SKM-1 (cell line): ENCODE results near the gene ECD.

ENCODE experiments used
- DNase-seq: peaks from one replicate; lab custom pipeline; 2025; ENCODE audit not compliant: unreplicated experiment; lab: John Stamatoyannopoulos, UW

Gene ECD

DNA sequence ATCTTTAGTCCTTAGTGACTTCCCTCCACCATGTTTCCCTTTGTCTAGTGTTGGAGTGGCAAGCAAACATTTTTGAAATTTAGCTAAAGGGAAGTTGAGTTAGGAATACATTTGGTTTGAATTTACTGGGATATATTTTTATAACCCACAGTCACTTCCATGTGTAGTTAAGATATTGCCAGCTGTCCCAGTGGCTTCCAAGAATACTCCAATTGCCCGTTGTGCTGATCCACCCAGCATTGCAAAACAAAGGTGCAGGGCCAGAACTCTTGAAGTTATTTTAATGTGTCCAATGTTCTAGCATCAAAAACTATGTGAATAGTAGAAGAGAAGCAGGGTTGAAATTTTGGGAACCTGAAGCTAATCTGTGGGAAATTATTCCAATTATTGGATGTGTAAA lies 68.7 kb downstream of the ECD start:
- no peak for DNase-seq

DNA sequence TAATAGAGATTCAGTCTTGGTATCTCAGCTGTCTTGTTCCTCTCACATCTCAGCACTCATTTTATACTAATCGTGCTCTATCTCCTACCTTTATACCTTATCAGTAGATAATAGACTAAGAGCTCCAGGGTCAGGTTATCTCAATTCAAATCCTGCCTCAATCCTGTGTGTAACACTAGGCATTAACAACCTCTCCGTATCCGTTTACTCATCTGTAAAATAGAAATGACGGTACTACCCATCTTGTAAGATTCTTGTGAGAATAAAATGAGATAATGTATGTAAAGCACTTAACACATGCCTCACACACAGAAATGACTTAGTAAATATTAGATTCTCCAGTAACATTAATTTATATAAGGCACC lies 70.5 kb downstream of the ECD start:
- no peak for DNase-seq

DNA sequence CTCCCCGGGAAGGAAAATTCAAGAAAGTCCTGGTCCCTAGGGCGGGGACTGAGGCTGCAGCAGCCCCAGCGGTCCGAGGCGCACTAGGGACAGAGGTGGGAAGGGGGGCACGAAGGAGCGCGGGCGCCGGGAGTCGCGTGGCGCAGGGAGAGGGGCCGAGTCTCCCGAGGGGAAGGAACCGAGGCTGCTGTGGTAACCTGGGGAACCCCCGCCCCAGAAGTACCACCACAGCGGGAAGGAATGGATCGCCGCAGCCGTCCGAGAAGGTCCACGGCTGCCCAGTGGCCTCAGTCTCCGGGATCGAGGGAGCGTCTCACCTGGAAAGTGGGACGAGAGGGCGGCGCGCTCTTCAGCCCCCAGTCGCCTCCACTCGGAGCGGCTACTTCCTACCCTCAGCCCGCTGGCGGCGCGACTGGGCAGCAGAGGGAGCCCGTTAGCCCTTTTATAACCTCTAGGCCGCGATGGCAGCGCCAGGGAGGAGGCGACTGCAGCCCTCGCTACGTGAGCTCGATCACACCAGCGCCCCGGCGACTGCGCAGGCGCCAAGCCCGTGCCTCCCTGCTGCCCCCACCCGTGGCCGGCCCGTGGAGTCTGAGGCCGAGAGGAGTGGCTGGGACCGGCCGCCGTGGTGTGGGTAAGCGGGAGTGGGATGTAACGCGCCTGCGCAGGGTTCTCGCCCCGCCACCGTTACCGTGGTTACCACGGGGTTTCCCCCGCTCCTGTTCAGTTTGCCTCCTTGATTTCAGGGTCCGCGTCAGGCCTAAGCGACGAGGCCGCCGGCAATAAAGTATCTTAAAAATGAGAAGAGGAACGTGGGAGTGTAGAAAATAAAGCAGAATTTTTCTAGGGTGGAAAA lies 71.1 kb downstream of the ECD start, which contains the start of gene P4HA1:
P4HA1 (minus strand) TSS at position 418 of the 856 bp plus-strand sequence. CDS start 21,983 bp downstream, outside the sequence.
- peak; percentile 94 for DNase-seq

DNA sequence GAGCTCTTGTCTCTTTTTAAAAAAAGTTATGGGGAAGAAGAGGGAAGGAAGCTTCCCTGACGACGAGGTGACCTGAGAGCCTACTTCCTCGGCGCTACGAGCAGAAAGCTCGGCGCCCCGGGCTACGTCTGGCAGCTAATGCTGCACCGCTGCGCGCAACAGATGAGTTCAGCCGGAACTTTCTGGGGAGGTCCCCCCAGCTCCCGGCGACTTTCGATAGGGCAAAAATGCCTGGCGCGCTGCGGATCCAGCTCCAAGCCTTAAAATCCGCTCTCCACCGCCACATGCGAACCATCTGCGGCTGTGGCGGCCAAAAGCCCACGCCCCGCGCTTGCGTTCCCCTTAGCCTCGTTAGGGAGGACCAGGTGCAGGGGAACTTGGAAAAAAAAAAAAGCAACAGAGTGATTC lies 71.8 kb downstream of the ECD start:
- peak; percentile 38 for DNase-seq

DNA sequence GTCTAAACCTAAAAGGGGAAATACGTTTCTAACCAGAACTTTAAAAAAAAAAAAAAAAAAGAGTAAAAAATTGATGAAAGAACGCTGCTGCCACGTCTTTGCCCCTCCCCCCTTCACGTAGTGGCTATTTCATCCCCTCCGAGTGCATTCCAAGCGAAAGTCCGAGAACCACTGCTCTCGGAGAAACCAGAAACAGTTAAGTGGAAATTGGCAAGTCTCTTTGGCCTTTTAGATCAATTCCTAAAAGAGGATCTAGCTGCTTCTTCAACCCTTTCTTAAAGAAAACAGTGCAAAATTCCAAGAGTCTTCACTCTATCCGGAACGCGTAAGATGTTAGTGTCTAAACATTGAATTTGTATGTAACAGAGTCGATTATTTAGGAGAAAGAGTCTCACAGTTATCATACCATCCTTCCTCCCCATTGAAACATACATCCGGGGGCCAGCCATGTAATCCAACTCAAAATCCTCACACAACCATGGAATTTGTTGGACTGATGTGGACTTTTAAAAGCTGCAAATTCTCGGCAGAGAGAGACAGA lies 72.3 kb downstream of the ECD start:
- peak; percentile 56 for DNase-seq

DNA sequence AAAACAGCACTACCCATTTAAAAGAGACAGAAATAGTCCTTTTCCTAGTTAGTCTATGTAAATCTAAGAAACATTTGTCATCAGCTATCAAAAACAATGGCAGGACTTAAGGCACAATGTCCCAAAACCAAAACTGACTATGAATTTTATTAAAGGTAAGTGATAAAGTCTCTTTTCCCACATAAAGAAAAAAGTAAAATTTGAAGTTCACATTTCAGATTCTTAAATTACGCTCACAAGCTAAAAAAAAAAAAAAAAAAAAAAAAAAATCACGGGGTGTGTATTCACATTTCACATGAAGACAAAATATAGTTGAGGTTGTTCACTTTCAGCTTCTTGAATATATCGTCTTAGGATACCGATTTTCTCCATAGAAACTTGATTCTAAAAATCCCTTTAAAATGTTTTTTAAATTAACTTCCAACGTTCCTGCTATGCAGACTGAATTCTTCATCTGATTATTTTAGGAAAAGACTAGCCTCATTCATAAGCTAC lies 72.8 kb downstream of the ECD start:
- DNase-seq: no peak

DNA sequence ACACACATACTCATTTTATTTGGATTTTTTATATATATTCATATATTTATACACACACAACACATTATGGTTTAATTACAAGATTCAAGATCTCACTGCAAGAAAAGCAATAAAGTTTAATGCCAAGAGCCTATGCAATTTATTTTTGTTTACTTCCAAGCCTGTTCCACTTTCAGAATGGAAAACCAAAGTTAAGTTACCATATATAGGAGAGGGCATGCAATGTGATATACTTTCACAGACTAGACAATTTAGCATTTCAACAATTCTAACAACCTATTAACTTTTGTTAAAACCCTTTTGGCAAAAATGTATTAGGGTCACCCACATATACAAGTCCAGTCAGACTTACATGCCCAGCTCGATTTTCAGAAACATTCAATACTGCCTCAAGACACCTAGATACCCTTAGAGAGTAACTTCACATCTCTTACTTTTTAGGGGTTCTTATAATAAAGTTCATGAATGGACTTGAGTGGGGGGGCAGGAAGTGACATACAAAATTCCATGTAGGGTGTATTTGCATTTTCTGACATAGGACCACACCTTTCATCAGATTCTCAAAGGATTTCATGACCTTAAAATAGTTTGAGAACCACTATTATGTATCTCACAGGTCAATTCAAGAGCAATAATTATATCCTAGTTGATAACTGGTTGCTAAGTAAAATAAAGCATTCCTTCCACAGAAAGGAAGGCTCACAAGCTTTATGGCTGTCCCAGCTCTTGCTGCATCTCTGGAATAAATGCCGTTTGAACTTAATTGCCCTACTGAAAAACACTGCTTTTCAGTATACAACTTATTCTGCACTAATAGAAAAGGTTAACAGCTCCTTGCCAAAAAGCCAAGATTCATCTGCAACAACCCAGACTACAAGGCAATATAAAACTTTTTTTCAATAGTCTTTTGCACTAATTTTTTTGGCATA lies 73.6 kb downstream of the ECD start:
- no peak for DNase-seq

DNA sequence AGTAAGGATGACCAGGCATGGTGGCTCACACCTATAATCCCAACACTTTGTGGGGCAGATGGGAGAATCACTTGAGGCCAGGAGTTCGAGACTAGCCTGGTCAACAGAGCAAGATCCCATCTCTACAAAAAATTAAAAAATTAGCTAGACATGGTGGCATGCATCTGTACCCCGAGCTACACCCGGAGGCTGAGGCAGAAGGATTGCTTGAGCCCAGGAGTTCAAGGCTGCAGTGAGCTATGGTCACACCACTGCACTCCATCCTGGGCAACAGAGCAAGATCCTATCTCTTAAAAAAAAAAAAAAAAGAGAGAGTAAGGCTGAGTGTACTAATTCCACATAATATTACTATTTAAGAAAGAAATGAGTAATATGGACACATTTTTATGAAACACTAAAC lies 75.0 kb downstream of the ECD start:
- DNase-seq: no peak

DNA sequence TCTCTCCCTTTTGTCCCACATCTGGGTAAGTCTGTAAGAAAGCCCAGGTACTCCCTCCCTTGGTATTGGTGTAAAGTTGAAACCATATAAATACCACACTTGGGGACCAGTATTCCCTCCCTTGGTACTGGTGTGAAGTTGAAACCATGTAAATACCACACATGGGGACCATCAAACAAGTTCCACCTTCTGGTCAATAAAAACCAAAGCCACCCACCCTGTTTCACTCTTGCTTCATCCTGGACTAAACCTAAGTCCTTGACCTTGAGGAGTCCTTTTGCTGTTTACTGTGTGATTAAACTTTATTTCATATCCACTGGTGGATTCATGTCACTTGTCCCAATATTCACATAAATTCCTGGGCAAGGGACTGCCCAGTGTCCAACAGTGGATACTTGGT lies 79.5 kb downstream of the ECD start:
- DNase-seq: no peak

DNA sequence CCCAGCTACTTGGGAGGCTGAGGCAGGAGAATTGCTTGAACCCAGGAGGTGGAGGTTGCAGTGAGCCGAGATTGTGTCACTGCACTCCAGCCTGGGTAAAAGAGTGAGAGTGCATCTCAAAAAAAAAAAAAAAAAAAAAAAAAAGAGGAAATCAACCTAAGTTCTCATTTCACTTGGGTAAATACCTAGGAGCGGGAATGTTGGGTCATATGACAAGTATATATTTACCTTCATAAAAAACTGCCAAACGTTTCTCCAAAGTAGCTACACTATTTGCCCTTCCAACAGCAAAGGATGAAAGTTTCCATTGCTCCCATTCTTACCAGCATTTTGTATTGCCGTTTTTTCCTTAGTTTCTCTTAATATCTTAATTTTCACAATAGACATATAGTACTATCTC lies 81.0 kb downstream of the ECD start:
- DNase-seq: no peak

DNA sequence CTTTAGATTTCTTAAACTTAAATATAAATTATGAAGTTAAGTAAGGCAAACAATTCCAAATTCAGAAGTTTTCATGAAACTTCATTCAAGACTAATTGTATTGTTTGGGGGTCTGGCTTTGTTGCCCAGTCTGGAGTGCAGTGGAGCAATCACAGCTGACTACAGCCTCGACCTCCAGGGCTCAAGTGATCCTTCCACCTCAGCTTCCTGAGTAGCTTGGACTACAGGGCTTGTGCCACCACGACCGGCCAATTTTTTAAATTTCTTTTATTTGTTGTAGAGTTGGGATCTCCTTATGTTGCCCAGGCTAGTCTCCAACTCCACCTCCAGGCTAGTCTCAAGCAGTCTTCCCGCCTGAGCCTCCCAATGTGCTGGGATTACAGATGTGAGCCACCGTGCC lies 83.6 kb downstream of the ECD start:
- DNase-seq: no peak
